HG03521 (cell line): ENCODE measurements around the gene EFHD1.

Source experiments
- ATAC-seq: cut with Tn5 transposase; IDR thresholded peaks from one replicate; pipeline ENCODE4 v1.9.1; 2021; ENCODE audit warnings: mild to moderate bottlenecking, moderate library complexity; ENCODE audit not compliant: unreplicated experiment

Gene EFHD1, protein sequence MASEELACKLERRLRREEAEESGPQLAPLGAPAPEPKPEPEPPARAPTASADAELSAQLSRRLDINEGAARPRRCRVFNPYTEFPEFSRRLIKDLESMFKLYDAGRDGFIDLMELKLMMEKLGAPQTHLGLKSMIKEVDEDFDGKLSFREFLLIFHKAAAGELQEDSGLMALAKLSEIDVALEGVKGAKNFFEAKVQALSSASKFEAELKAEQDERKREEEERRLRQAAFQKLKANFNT

GRCh38 chr2:232633413-232634205 is at the start of gene EFHD1:
EFHD1 (plus strand) TSS chr2:232633604; CDS start chr2:232633705, 101 bp downstream.
- no peak for ATAC-seq

- no peak for ATAC-seq
These were observed 49.2 kb upstream of the EFHD1 start for GRCh38 chr2:232584238-232584637.

DNA sequence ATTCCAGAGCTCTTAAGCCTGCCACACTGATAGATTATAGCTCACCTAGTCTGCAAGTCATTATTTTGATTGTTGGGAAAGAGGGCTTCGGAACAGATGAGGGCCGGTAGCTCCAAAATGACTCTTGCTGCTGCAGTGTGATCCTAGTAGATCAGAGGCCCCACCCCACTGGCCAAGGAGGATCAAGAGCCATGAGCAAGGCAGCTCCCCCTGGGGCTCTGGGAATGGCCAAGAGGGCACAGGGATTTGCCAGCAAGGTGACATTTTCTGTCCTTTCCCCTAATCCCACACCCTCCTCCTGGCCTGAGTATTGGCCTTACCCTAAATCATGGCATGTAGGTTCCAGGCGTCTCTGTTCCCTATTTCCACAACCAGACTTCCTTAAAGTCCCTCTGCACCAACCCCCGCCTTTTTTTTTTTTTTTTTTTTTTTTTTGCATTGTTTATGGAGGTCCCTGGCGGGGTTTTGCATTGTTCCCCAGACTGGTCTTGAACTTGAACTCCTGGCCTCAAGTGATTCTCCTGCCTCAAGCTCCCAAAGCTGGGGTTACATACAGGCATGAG is 46.4 kb upstream of the EFHD1 start:
- no peak for ATAC-seq

DNA sequence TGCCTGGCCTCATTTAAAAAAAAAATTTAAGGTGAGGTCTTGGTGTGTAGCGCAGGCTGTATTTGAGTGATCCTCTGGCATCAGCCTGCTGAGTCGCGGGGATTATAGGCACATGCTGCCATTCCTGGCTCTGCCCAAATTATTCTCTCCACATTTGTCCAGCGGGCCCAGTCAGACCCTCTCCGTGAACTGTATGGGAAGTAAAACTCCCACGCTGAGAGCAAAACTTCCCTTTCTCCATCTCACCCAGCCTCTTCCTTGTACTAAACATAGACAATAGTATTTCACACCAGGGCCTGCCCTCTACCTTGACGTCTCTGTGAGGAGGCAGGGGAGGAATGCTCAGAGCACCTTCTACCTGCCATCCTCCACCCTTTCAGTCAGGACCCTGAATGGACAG is 45.9 kb upstream of the EFHD1 start:
- ATAC-seq, result no peak

DNA sequence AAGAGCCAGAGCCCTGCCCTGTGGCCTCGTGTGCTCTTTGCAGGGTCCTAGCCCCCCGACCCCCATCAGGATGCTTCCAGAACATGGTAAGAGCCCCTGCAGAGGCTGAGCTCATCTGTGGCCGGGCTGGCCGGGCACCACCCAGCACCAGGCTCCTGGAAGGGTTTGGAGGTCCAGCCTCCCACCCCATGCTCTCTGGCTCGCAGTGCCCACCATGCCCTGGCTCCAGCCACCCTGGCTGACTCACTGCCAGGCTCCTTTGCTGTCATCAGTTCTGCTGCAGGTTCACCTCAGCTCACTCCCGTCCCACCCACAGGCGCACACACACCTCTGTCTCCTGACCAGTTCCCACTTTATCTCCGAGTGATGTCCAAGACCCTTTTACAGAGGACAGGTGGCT is 45.4 kb upstream of the EFHD1 start:
- ATAC-seq, result no peak

DNA sequence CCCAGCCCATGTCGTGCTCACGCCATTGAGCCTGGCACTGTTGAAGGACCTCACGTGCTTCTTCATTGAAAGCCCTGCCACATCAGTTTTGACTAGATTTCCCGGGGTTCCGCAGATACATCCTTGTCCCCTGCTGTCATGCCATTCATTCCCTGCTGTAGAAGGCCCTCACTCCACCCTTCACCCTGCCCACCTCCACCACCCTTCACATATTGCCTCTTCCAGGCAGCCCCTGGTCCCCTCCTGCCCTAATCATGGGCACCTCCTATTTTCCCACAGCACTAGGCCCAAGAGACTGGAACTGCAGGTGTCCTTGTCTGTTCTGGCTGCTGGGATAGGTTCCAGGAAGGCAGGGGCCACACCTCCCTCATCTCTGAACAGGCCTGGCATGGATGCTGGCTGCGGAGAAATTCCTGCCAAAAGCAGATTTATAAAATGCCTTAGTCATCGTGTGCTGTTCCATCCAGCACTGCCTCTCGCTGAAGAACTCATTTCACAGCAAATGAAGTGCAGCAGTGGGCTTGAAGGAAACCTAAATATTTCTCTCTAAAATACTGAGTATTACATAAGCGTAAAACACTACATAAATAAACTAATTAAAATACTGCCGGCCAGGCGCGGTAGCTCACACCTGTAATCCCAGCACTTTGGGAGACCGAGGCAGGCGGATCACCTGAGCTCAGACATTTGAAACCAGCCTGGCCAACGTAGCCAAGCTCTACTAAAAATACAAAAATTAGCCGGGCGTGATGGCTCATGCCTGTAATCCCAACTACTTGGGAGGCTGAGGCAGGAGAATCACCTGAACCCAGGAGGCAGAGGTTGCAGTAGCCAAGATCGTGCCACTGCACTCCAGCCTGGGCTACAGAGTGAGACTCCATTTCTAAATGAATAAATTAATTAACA is 44.5 kb upstream of the EFHD1 start:
- ATAC-seq, result no peak

DNA sequence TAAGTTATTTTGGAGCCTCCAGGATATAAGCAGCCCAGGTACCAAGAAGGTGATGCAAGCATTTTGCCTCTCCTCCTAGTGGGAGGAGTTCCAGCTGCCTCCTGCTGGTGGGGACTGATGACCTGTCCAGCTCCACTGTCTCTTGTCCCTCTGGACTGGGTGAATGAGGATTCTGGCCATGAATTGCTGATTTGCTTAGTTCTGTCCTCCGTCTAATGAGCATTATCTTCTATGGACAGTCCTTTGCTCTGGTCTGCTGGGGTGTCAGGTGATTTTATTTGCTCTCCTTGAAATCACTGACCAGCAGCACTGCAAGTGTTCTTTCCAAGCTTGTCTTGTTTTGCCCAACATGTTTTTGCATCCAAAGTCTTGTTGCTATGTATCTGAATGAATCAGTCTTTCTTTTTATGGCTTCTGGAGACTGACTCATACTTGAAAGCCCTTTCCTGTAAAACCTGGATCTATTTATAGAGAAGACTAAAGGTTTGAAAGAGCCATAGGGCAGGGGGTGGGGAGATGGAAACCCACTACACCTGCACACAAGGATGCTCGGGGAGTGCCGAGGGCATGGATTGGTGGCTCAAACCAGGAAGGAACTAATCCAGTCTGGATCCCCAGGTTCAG is 40.5 kb upstream of the EFHD1 start:
- no peak for ATAC-seq

DNA sequence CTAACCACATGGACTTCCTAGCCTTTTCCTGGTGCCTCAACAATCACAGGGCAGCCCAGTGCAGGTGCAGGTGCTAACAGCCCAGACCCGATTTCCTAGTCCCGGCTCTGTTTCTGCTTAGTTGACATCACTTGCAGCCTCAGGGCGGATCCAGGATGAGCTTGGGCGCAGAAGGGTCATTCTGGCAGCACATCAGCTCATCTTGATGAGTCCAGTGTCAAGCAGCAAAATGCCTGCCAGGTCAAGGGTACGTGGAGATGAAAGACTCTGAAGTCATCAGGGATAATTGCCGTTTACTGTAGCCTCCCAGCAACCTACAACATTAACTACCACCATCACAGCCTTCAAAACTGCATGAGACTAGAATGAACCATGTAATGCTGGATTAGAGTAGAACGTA is 39.4 kb upstream of the EFHD1 start:
- ATAC-seq, result no peak

DNA sequence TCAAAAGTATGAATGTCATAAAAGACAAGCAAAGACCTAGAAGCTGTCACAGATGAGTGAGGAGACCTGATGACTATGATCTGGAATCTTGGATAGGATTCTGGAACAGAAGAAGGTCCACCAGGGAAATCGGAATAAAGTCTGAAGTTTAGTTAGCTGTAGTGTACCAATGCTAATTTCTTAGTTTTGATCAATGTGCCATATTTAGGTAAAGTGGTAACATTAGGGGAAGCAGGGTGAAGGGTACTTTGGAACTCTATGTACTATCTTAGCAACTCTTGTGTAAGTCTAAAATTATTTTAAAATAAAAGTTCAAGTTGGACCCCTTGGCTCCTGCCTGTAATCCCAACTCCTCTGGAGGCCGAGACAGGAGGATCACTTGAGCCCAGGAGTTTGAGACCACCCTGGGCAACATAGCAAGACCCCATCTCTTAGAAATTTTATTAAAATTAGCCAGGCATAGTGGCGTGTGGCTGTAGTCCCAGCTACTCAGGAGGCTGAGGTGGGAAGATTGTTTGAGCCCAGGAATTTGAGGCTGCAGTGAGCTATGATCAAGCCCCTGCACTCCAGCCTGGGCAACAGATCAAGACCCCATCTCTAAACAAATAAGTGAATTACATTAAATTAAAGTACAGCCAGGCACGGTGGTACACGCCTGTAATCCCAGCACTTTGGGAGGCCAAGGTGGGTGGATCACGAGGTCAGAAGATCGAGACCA is 35.9 kb upstream of the EFHD1 start:
- no peak for ATAC-seq

DNA sequence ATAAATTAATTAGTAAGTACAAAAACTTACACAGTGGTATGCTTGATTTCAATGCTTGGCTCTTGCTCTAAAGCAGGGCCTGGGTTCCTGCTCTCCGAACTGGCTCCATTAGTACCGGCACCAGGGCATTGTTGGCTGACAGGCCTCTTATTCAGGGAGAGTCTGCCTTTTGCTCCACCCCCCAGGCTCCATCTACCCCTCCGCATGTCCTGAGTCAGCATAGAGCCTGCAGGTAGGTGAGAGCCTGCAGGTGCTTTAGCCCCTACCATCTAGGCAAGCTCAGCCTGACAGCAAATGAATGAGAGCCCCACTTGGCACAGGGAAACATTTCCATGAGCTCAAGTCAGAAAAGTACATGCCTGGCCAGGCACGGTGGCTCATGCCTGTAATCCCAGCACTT is 35.1 kb upstream of the EFHD1 start:
- ATAC-seq, result no peak

DNA sequence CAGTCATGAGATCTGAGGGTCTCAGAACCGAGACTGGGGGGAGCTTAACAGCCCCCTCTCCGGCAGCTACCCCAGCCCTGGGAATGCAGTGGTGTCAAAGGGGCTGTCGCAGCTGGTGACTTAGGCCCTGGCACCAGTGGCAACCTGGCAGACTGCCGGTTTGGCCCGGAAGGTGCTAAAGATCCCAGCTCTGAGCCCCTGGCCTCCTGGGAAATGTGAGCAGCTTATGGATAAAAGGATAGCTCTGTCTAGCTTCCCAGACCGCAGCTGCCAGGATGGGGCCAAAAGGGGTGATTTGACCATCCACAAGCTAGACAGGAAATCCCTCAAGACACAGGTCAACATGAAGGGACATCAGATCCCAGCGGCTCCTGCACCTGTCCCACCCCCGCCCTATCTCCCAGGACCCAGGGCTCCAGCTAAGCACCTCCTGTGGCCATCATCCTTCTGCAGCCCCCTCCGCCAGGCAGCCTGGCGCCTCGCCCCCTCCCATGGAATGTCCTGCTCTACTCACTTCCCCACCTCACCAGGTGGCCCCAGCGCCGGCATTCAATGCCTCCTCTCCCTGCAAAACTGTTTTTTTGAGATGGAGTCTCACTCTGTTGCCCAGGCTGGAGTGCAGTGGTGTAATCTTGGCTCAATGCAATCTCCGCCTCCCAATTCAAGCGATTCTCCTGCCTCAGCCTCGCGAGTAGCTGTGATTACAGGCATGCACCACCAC is 33.2 kb upstream of the EFHD1 start:
- no peak for ATAC-seq

DNA sequence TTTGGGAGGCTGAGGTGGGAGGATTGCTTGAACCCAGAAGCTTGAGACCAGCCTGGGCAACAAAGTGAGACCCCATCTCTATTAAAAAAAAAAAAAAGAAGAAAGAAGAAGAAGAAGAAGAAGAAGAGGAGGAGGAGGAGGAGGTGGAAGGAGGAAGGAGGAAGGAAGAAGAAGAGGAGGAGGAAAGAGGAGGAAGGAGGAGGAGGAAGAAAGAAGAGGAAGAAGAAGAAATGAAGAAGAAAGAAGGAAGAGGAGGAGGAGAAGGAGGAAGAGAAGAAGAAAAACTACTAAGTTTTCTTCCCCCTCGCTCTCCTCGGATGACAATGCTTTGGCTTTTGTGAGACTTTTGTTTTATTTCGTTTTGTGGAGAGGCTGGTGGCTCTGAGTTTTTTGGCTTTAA is 30.1 kb upstream of the EFHD1 start:
- no peak for ATAC-seq

DNA sequence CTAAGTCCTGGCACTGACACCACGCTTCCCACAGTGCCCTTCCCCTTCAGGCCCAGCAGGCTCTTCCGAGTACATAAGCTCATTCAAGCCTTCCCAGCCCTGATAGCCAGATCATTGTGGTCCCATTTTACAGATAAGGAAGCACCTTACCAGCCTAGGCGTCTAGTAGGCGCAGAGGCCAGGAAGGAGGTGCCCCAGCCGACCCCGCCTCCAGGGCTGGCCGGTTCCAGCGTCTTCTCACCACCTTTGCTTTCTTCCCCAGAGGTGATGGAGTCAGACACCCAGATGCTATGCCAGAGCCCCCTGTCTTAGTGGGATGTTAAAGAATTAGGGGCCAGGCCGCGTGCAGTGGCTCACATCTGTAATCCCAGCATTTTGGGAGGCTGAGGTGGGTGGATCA is 28.9 kb upstream of the EFHD1 start:
- ATAC-seq, result no peak

DNA sequence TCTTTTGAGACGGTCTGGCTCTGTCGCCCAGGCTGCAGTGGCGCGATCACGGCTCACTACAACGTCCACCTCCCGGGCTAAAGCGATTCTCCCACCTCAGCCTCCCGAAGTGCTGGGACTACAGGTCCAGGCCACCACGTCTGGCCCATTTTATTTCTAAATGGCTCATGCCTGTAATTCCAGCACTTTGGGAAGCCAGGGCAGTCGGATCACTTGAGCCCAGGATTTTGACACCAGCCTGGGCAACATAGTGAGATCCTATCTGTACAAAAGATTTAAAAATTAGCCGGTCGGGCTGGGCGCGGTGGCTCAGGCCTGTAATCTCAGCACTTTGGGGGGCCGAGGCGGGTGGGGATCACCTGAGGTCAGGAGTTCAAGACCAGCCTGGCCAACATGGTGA is 26.4 kb upstream of the EFHD1 start:
- ATAC-seq, result no peak

- no peak for ATAC-seq
These were observed 23.8 kb upstream of the EFHD1 start for GRCh38 chr2:232609607-232610006.

- ATAC-seq, result no peak
These were observed 23.3 kb upstream of the EFHD1 start for GRCh38 chr2:232610081-232610480.

GRCh38 chr2:232611061-232611460 is 22.3 kb upstream of the EFHD1 start:
- ATAC-seq, result no peak

DNA sequence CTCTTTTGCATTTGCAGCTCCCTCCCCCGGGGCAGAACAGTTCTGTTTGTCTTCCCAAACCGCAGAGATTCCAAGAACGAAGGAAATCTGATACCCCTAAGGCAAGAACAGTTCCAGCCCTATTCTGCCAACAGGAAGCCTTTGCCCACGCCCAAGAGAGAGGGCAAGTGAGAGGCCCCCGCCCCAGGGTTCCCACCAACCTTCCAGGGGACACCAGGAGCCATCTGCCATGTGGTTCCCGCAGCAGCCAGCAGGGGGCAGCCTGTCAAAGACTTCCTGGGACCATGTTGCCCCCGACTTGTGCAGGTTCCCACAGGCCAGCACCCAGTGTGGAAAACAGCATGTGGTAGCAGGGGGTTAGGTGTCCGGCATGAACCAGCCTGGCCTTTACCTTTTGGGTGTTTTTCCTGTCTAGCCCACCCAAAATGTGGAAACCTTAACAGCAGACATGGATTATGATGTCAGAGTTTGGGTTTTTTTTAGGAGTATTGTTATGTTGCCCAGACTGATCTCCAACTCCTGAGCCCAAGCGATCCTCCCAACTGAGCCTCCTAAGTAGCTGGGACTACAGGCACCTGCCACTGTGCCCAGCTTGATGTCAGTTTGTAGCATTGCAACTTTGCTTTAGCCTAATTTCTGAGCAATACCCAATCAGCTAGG is 21.7 kb upstream of the EFHD1 start:
- no peak for ATAC-seq

DNA sequence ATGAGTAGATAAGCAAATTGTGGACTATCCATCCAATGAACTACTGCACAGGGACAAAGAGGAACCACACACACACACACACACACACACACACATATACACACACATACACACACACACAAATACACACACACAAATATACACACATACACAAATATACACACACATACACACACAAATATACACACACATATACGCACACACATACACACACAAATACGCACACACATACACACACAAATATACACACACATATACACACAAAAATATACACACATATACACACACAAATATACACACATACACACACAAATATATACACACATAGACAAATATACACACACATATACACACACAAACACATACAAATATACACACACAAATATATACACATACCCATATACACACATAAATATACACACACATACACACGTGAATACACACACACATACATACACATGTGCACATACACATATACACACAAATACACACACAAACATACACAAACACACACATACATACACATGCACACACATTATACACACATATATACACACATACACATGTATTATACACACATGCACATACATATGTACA is 19.8 kb upstream of the EFHD1 start:
- ATAC-seq, result no peak
